HCT116 (cell line): ENCODE data around the gene THBS3. TPM values are rescaled to one million over a fixed set of nuclear protein-coding genes. Genes with fewer than 3 reads are reported as not detected.

Source experiments
- ATAC-seq: fragments of 200-7000 bp; cut with Tn5 transposase; 2 replicates; pipeline ENCODE4 v1.9.1; 2020; ENCODE audit warnings: mild to moderate bottlenecking, moderate library complexity
- BruUV-seq: library from RNA; stranded (reverse); fragments of 400-500 nt; replicated peaks from 2 replicates; lab custom pipeline; 2021; lab: Mats Ljungman, UMichigan
- CTCF ChIA-PET: fragments of 300-600 bp; sonication (Branson Sonifier 250); formaldehyde crosslinking; loops from one replicate; lab custom pipeline; 2021; ENCODE audit warnings: antibody characterized with exemption; lab: Charles Lee
- POLR2A ChIA-PET: fragments of 300-600, 350-600 bp; sonication (Branson Sonifier 250); formaldehyde crosslinking; loops from one replicate; lab custom pipeline; 2021; ENCODE audit warnings: antibody characterized with exemption; lab: Charles Lee
- RAD21 ChIA-PET, 2 experiments: fragments of 300-600 bp; sonication (Branson Sonifier 250); formaldehyde crosslinking; loops; one replicate each; lab custom pipeline; 2023; ENCODE audit warnings: low total read pairs in 2 of 2; ENCODE audit not compliant: uncharacterized antibody in 2 of 2, unreplicated experiment in 2 of 2, low non-redundant PET in 1 of 2; lab: Charles Lee
- DNase-seq: peaks from one replicate; pipeline ENCODE4 v3.0.0-alpha.2; 2010; ENCODE audit warnings: low read depth, low spot score
- H2AFZ ChIP-seq: fragments of 200-600 bp; shearing (Covaris generic), sonication (generic); 2 replicates; pipeline ENCODE4 v1.6.1; 2017; ENCODE audit warnings: low read depth, mixed run types, mixed read lengths, antibody characterized with exemption, low read length; ENCODE audit not compliant: poor library complexity, severe bottlenecking
- H3K27ac ChIP-seq: 2 replicates; pipeline ENCODE4 v1.5.1; 2012; ENCODE audit warnings: low read depth, low read length
- H3K27me3 ChIP-seq: fragments of 200-600 bp; sonication (generic); 2 replicates; pipeline ENCODE4 v1.6.1; 2016; ENCODE audit warnings: mixed run types, low read length, mixed read lengths; ENCODE audit not compliant: insufficient read depth
- H3K36me3 ChIP-seq, 2 experiments: fragments of 200-500 bp in 1 of 2; fragments of 200-600 bp in 1 of 2; sonication (Bioruptor generic) in 1 of 2; sonication (generic) in 1 of 2; 2 replicates each; pipeline versions ENCODE4 v1.5.1 to v1.6.1; 2014 to 2016; ENCODE audit warnings: low read length in 2 of 2, inconsistent platforms in 1 of 2, mixed read lengths in 1 of 2, mixed run types in 1 of 2; ENCODE audit not compliant: insufficient read depth in 2 of 2, control insufficient read depth in 1 of 2
- H3K4me1 ChIP-seq, 2 experiments: fragments of 200-600 bp in 1 of 2; sonication (generic) in 1 of 2; 2 replicates each; pipeline versions ENCODE4 v1.5.1 to v1.6.1; 2012 to 2017; ENCODE audit warnings: low read length in 2 of 2, inconsistent platforms in 1 of 2, mild to moderate bottlenecking in 1 of 2, mixed read lengths in 1 of 2, mixed run types in 1 of 2, moderate library complexity in 1 of 2; ENCODE audit not compliant: insufficient read depth in 2 of 2, control insufficient read depth in 1 of 2
- H3K4me2 ChIP-seq: fragments of 200-600 bp; sonication (generic); 2 replicates; pipeline ENCODE4 v1.6.1; 2017; ENCODE audit warnings: mixed run types, low read length, mixed read lengths
- H3K4me3 ChIP-seq, 2 experiments: fragments of 200-600 bp in 1 of 2; sonication (generic) in 1 of 2; replicated peaks in 1 of 2; 2 replicates each; pipeline ENCODE4 v1.5.1; 2011 to 2016; ENCODE audit warnings: low read length in 2 of 2, control low read depth in 1 of 2, low read depth in 1 of 2, mild to moderate bottlenecking in 1 of 2, mixed read lengths in 1 of 2, mixed run types in 1 of 2
- H3K79me2 ChIP-seq: fragments of 200-600 bp; sonication (generic); 2 replicates; pipeline ENCODE4 v1.6.1; 2017; ENCODE audit warnings: mild to moderate bottlenecking, mixed run types, low read length, moderate library complexity, mixed read lengths; ENCODE audit not compliant: insufficient read depth
- H3K9ac ChIP-seq: fragments of 200-600 bp; sonication (generic); 2 replicates; pipeline ENCODE4 v1.6.1; 2016; ENCODE audit warnings: low read length, mixed read lengths
- H3K9me2 ChIP-seq: fragments of 200-600 bp; sonication (generic), shearing (Covaris generic); 2 replicates; pipeline ENCODE4 v1.6.1; 2017; ENCODE audit warnings: mixed run types, mild to moderate bottlenecking, moderate library complexity; ENCODE audit not compliant: insufficient read depth
- H3K9me3 ChIP-seq, 2 experiments: fragments of 200-500 bp in 1 of 2; fragments of 200-600 bp in 1 of 2; sonication (Bioruptor generic) in 1 of 2; sonication (generic) in 1 of 2; 2 replicates each; pipeline ENCODE4 v1.6.1; 2014 to 2017; ENCODE audit warnings: low read length in 2 of 2, mixed read lengths in 2 of 2, inconsistent platforms in 1 of 2, low read depth in 1 of 2, mild to moderate bottlenecking in 1 of 2, mixed run types in 1 of 2, moderate library complexity in 1 of 2; ENCODE audit not compliant: control insufficient read depth in 1 of 2, insufficient read depth in 1 of 2
- H4K20me1 ChIP-seq: fragments of 200-600 bp; sonication (generic), shearing (Covaris generic); 2 replicates; pipeline ENCODE4 v1.6.1; 2017; ENCODE audit warnings: mixed run types, mild to moderate bottlenecking, moderate library complexity; ENCODE audit not compliant: insufficient read depth
- ATF3 ChIP-seq: IDR thresholded peaks from 2 replicates; pipeline ENCODE4 v1.6.1; 2012
- CBX3 ChIP-seq: IDR thresholded peaks from 2 replicates; pipeline ENCODE4 v1.6.1; 2012; ENCODE audit warnings: low read depth
- CEBPB ChIP-seq: IDR thresholded peaks from 2 replicates; pipeline ENCODE4 v1.6.1; 2012; ENCODE audit warnings: low read depth
- EGR1 ChIP-seq: IDR thresholded peaks from 2 replicates; pipeline ENCODE4 v1.6.1; 2012; ENCODE audit warnings: low read depth
- ELF1 ChIP-seq: IDR thresholded peaks from 2 replicates; pipeline ENCODE4 v1.6.1; 2012; ENCODE audit warnings: low read depth, borderline replicate concordance
- FOSL1 ChIP-seq: IDR thresholded peaks from 2 replicates; pipeline ENCODE4 v1.6.1; 2012; ENCODE audit warnings: low read depth
- JUND ChIP-seq: IDR thresholded peaks from 2 replicates; pipeline ENCODE4 v1.6.1; 2012
- POLR2AphosphoS5 ChIP-seq: IDR thresholded peaks from 2 replicates; pipeline ENCODE4 v1.6.1; 2011; ENCODE audit warnings: mild to moderate bottlenecking, low read depth, low read length, moderate library complexity
- RAD21 ChIP-seq: IDR thresholded peaks from 2 replicates; pipeline ENCODE4 v1.6.1; 2012; ENCODE audit warnings: low read depth, mild to moderate bottlenecking
- REST ChIP-seq: IDR thresholded peaks from 2 replicates; pipeline ENCODE4 v1.6.1; 2012; ENCODE audit warnings: low read depth
- SIN3A ChIP-seq: IDR thresholded peaks from 2 replicates; pipeline ENCODE4 v1.6.1; 2012; ENCODE audit warnings: low read depth
- TCF7L2 ChIP-seq: IDR thresholded peaks from 2 replicates; pipeline ENCODE4 v1.7.0; 2011; ENCODE audit warnings: borderline replicate concordance, inconsistent platforms; ENCODE audit not compliant: insufficient read depth, insufficient read length; ENCODE audit errors: extremely low read depth
- YY1 ChIP-seq: IDR thresholded peaks from 2 replicates; pipeline ENCODE4 v1.6.1; 2011; ENCODE audit warnings: low read length, low read depth, moderate library complexity, mild to moderate bottlenecking; ENCODE audit not compliant: insufficient replicate concordance; ENCODE audit errors: extremely low read depth
- ZFX ChIP-seq: fragments of 450-650 bp; IDR thresholded peaks from 2 replicates; pipeline ENCODE4 v1.6.1; 2017
- ZNF274 ChIP-seq: fragments of 200-500 bp; sonication (Bioruptor generic); IDR thresholded peaks from 2 replicates; pipeline ENCODE4 v1.6.1; 2014; ENCODE audit warnings: mild to moderate bottlenecking, low read depth, low read length, inconsistent platforms
- intact Hi-C: fragments of 100-400 bp; cut with micrococcal nuclease; formaldehyde crosslinking; loops from 2 replicates; pipeline ENCODE4 v1.10.0; 2022
- total RNA-seq: library from RNA; stranded (reverse); gene quantifications from one replicate; pipeline ENCODE4 v1.2.1, GENCODE V29; 2021; ENCODE audit not compliant: unreplicated experiment

The THBS3 gene
- total RNA-seq, 1 experiment from 2014 or later, result 15.9 TPM

- ATAC-seq (no peak), DNase-seq (no peak)
- CTCF ChIA-PET, result interaction anchor here (0.8 to 3.6 kb wide), 2 partner anchors 78 to 85 kb away, joined by 5 to 21 read pairs; no protein-coding TSS in a partner anchor
- H3K9ac ChIP-seq, result no peak overlapping the region
- no peak overlapping the region for H2AFZ ChIP-seq
- no peak for TF ChIP-seq ELF1
- no peak for TF ChIP-seq JUND
- no peak for TF ChIP-seq ZNF274
- no peak for TF ChIP-seq ZFX
- peaks cover 9 to 32% of the 10 kb centered on the region in 2 experiments; a peak in 3 of 4 replicates for H3K4me1 ChIP-seq
- no peaks in the 10 kb centered on the region for H3K9me3 ChIP-seq
- no peak overlapping the region for H3K27ac ChIP-seq
- peaks cover 2 to 7% of the 10 kb centered on the region in 2 experiments; a peak in 3 of 4 replicates for H3K36me3 ChIP-seq
- H3K79me2 ChIP-seq, result peaks cover 25% of the 10 kb centered on the region
- RAD21 ChIA-PET, result no interaction called here
- BruUV-seq, result no TSS peak
- intact Hi-C loops, result loop anchor here (5.0 kb wide), 1 partner anchor 57 kb away; no protein-coding TSS in a partner anchor
- H3K27me3 ChIP-seq, result no peaks in the 10 kb centered on the region
- H3K4me3 ChIP-seq, result no peak overlapping the region
- POLR2A ChIA-PET, result interaction anchor here (0.5 to 0.6 kb wide), 2 partner anchors 18 to 79 kb away, joined by 3 to 4 read pairs; no protein-coding TSS in a partner anchor
- H3K4me2 ChIP-seq, result no peak overlapping the region
- no peaks in the 10 kb centered on the region for H3K9me2 ChIP-seq
- H4K20me1 ChIP-seq, result no peaks in the 10 kb centered on the region
Measured at GRCh38 chr1:155169541-155169940, 38.2 kb downstream of the THBS3 start.

GRCh38 chr1:155168456-155169210 is 39.1 kb downstream of the THBS3 start:
- Histone ChIP-seq H3K9me2 (no peaks in the 10 kb centered on the region), H3K27ac (no peak overlapping the region), H2AFZ (no peak overlapping the region), H3K9me3 (no peaks in the 10 kb centered on the region), H4K20me1 (no peaks in the 10 kb centered on the region), H3K79me2 (peaks cover 25% of the 10 kb centered on the region), H3K9ac (no peak overlapping the region), H3K4me3 (no peak overlapping the region), H3K27me3 (no peaks in the 10 kb centered on the region), H3K4me2 (no peak overlapping the region; the same call in 1 of the 2 replicates), H3K4me1 (peaks cover 9 to 23% of the 10 kb centered on the region in 2 experiments; a peak in 2 of 4 replicates), H3K36me3 (peaks cover 2 to 7% of the 10 kb centered on the region in 2 experiments; a peak in 3 of 4 replicates)
- ChIA-PET CTCF (interaction anchor here (0.6 to 3.6 kb wide), 17 partner anchors 10 to 124 kb away, joined by 3 to 163 read pairs (median 7); partner anchors contain the start of genes DPM3, EFNA3, EFNA4 and THBS3), RAD21 (interaction anchor here (0.7 to 1.7 kb wide), 6 partner anchors 32 to 83 kb away, joined by 3 to 35 read pairs (median 7); no protein-coding TSS in a partner anchor), POLR2A (interaction anchor here (0.6 to 1.5 kb wide), 3 partner anchors 17 to 84 kb away, joined by 4 to 7 read pairs (median 7); no protein-coding TSS in a partner anchor)
- no peak for DNase-seq
- intact Hi-C loops, result loop anchor here (5.0 kb wide), 1 partner anchor 56 kb away; no protein-coding TSS in a partner anchor
- no peak for ATAC-seq
- BruUV-seq, result no TSS peak
- TF ChIP-seq ZFX (no peak), YY1 (no peak), FOSL1 (no peak), SIN3A (no peak), ATF3 (no peak), CEBPB (no peak), ELF1 (no peak), TCF7L2 (no peak), EGR1 (no peak), REST (no peak), POLR2AphosphoS5 (no peak), CBX3 (no peak), RAD21 (no peak)
